H1 (cell line): Measurements from ENCODE around the gene PEX12. TPM values are rescaled to one million over a fixed set of nuclear protein-coding genes. Genes with fewer than 3 reads are reported as not detected.

Experiments used
- TCF12 ChIP-seq: IDR thresholded peaks from 2 replicates; pipeline ENCODE4 v1.6.1; 2011; ENCODE audit warnings: low read depth, mild to moderate bottlenecking, low read length
- polyA plus RNA-seq, 7 experiments: library from polyadenylated mRNA; depleted of rRNA in 3 of 7; stranded (reverse) in 5 of 7; unstranded in 2 of 7; fragments of >200 nt in 5 of 7; fragments of 200-250 nt in 2 of 7; gene quantifications; 1 replicate in 5 of 7; 2 replicates in 1 of 7; 4 replicates in 1 of 7; pipeline versions ENCODE4 v1.2.1 to v1.2.3, GENCODE V29; 2011 to 2013; ENCODE audit warnings: missing spikeins in 2 of 7, mixed read lengths in 2 of 7
- total RNA-seq: library from RNA; stranded (reverse); fragmentation: NEBNext Ultra II Directional; extraction: Animal tissue kit (Norgen Biotek cat#: 25700); gene quantifications from 2 replicates; pipeline ENCODE4 v1.2.1, GENCODE V29; 2021

PEX12 gene
- total and polyA plus RNA-seq, 2 of the 8 experiments (the other 6 are each of a cell fraction or from before 2014, with no cell fraction given) = 3.0 to 5.9 TPM

DNA sequence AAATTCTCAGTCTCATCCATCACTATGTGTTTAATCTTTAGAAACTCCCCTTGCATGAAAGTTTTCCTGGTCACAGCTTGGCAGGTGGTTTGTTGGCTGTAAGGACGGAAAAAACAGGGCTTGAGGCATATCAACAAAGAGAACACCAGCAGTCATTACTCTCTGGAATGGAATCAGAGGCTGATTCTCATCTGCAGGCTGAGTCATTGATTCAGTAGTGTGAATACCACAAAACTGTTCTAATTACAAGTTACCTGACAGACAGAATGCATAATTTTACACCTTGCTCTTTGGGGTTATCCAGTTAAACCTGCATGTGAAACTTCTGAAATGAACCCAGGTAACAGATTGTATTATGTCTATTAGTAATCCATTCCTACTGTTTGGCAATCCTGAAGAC lies 29.4 kb downstream of the PEX12 start (continued):
- no peak for TF ChIP-seq TCF12
- TF ChIP-seq, all 59 proteins: peak for 0
